SK-N-SH (cell line): ENCODE measurements around the gene HDAC4. TPM values are rescaled to one million over a fixed set of nuclear protein-coding genes. Genes with fewer than 3 reads are reported as not detected.

Source experiments
- CTCF ChIA-PET: fragments of 300-600, 350-600 bp; formaldehyde crosslinking; extraction: SDS; loops from one replicate; lab custom pipeline; 2021; lab: Yijun Ruan, JAX
- POLR2A ChIA-PET: fragments of 350-600 bp; sonication (Branson Sonifier 250); formaldehyde crosslinking; extraction: SDS; loops from one replicate; lab custom pipeline; 2020; ENCODE audit warnings: antibody characterized with exemption, inconsistent platforms; lab: Yijun Ruan, JAX
- DNase-seq: peaks from one replicate; pipeline ENCODE4 v3.0.0; 2012
- H2AFZ ChIP-seq: fragments of 200-600 bp; sonication (generic); 2 replicates; pipeline ENCODE4 v1.8.1; 2016; ENCODE audit warnings: antibody characterized with exemption, mild to moderate bottlenecking, low read depth
- H3F3A ChIP-seq: fragments of 200-600 bp; sonication (generic); replicated peaks from 2 replicates; pipeline ENCODE3; 2016; ENCODE audit warnings: antibody characterized with exemption, mild to moderate bottlenecking; ENCODE audit not compliant: insufficient read depth
- H3K27ac ChIP-seq, 2 experiments: fragments of 200-500 bp in 1 of 2; fragments of 200-600 bp in 1 of 2; sonication (Bioruptor generic) in 1 of 2; sonication (generic), shearing (Covaris generic) in 1 of 2; 2 replicates each; pipeline versions ENCODE4 v1.5.1 to v1.6.1; 2014 to 2016; ENCODE audit warnings: low read depth in 2 of 2, inconsistent platforms in 1 of 2, low read length in 1 of 2, mild to moderate bottlenecking in 1 of 2, mixed read lengths in 1 of 2
- H3K27me3 ChIP-seq: fragments of 200-600 bp; sonication (generic), shearing (Covaris generic); 2 replicates; pipeline ENCODE4 v1.6.1; 2016; ENCODE audit warnings: mixed run types; ENCODE audit not compliant: insufficient read depth
- H3K36me3 ChIP-seq, 2 experiments: fragments of 200-500 bp in 1 of 2; fragments of 200-600 bp in 1 of 2; sonication (Bioruptor generic) in 1 of 2; sonication (generic) in 1 of 2; replicated peaks in 1 of 2; 2 replicates each; pipeline versions ENCODE3 to v1.5.1; 2014 to 2016; ENCODE audit warnings: low read length in 1 of 2, mild to moderate bottlenecking in 1 of 2; ENCODE audit not compliant: insufficient read depth in 2 of 2, control insufficient read depth in 1 of 2
- H3K4me1 ChIP-seq, 2 experiments: fragments of 200-500 bp in 1 of 2; fragments of 200-600 bp in 1 of 2; sonication (Bioruptor generic) in 1 of 2; sonication (generic), shearing (Covaris generic) in 1 of 2; 2 replicates each; pipeline versions ENCODE4 v1.5.1 to v1.6.1; 2014 to 2016; ENCODE audit warnings: low read depth in 1 of 2, low read length in 1 of 2, mixed run types in 1 of 2; ENCODE audit not compliant: insufficient read depth in 2 of 2, control insufficient read depth in 1 of 2
- H3K4me2 ChIP-seq: fragments of 200-600 bp; sonication (generic), shearing (Covaris generic); 2 replicates; pipeline ENCODE4 v1.6.1; 2017; ENCODE audit warnings: mixed run types
- H3K4me3 ChIP-seq, 2 experiments: fragments of 200-500 bp in 1 of 2; fragments of 200-600 bp in 1 of 2; sonication (Bioruptor generic) in 1 of 2; sonication (generic), shearing (Covaris generic) in 1 of 2; 2 replicates each; pipeline versions ENCODE4 v1.5.1 to v1.8.1; 2014 to 2016; ENCODE audit warnings: low read depth in 2 of 2, inconsistent platforms in 1 of 2, low read length in 1 of 2, mild to moderate bottlenecking in 1 of 2, mixed read lengths in 1 of 2, moderate library complexity in 1 of 2
- H3K79me2 ChIP-seq: fragments of 200-600 bp; sonication (generic); 2 replicates; pipeline ENCODE4 v1.8.1; 2017; ENCODE audit warnings: mild to moderate bottlenecking; ENCODE audit not compliant: insufficient read depth
- H3K9ac ChIP-seq: fragments of 200-600 bp; sonication (generic); 2 replicates; pipeline ENCODE4 v1.6.1; 2017; ENCODE audit warnings: mixed run types
- H3K9me2 ChIP-seq: fragments of 200-600 bp; sonication (generic); 2 replicates; pipeline ENCODE4 v1.6.1; 2017; ENCODE audit warnings: mixed run types
- H3K9me3 ChIP-seq: fragments of 200-600 bp; sonication (generic); 2 replicates; pipeline ENCODE4 v1.6.1; 2017; ENCODE audit warnings: mixed run types, mild to moderate bottlenecking, moderate library complexity
- H4K20me1 ChIP-seq: fragments of 200-600 bp; sonication (generic); 2 replicates; pipeline ENCODE4 v1.6.1; 2017; ENCODE audit warnings: mild to moderate bottlenecking, mixed run types; ENCODE audit not compliant: insufficient read depth
- ELF1 ChIP-seq: IDR thresholded peaks from 2 replicates; pipeline ENCODE4 v1.4.0; 2012
- EP300 ChIP-seq, 2 experiments: IDR thresholded peaks; 2 replicates each; pipeline versions ENCODE4 v1.4.0 to v1.6.1; 2012; ENCODE audit warnings: borderline replicate concordance in 1 of 2, low read depth in 1 of 2, low read length in 1 of 2
- FOSL2 ChIP-seq: IDR thresholded peaks from 2 replicates; pipeline ENCODE4 v1.4.0; 2012; ENCODE audit warnings: low read depth, mild to moderate bottlenecking, moderate library complexity, borderline replicate concordance
- FOXJ3 ChIP-seq: sonication (generic); formaldehyde crosslinking; IDR thresholded peaks from 2 replicates; pipeline ENCODE4 v1.5.1; 2020; ENCODE audit warnings: mild to moderate bottlenecking, missing genetic modification reagents
- MEF2A ChIP-seq: IDR thresholded peaks from 2 replicates; pipeline ENCODE4 v1.4.0; 2012; ENCODE audit warnings: low read depth, borderline replicate concordance
- MXI1 ChIP-seq: IDR thresholded peaks from 2 replicates; pipeline ENCODE4 v1.6.1; 2012; ENCODE audit warnings: mild to moderate bottlenecking, low read depth, low read length, improper control_type of control experiment
- NFIC ChIP-seq: IDR thresholded peaks from 2 replicates; pipeline ENCODE4 v1.4.0; 2012; ENCODE audit warnings: borderline replicate concordance
- NRF1 ChIP-seq: IDR thresholded peaks from 2 replicates; pipeline ENCODE4 v1.6.1; 2012; ENCODE audit warnings: low read depth, mild to moderate bottlenecking, low read length
- POLR2AphosphoS5 ChIP-seq: IDR thresholded peaks from 2 replicates; pipeline ENCODE4 v1.6.1; 2012; ENCODE audit warnings: low read depth, low read length
- RCOR1 ChIP-seq: fragments of 150-350 bp; IDR thresholded peaks from 2 replicates; pipeline ENCODE4 v1.6.1; 2017; ENCODE audit warnings: antibody characterized with exemption, low read length
- RFX5 ChIP-seq: IDR thresholded peaks from 2 replicates; pipeline ENCODE4 v1.6.1; 2012; ENCODE audit warnings: mild to moderate bottlenecking, improper control_type of control experiment, low read length
- RXRA ChIP-seq: IDR thresholded peaks from 2 replicates; pipeline ENCODE4 v1.4.0; 2012; ENCODE audit warnings: low read depth, mild to moderate bottlenecking, borderline replicate concordance
- SIN3A ChIP-seq: IDR thresholded peaks from 2 replicates; pipeline ENCODE4 v1.6.1; 2012; ENCODE audit warnings: low read depth, mild to moderate bottlenecking, low read length, moderate library complexity, borderline replicate concordance
- SMC3 ChIP-seq: IDR thresholded peaks from 2 replicates; pipeline ENCODE4 v1.6.1; 2012; ENCODE audit warnings: low read depth, low read length, improper control_type of control experiment
- TEAD4 ChIP-seq: IDR thresholded peaks from 2 replicates; pipeline ENCODE4 v1.4.0; 2012; ENCODE audit warnings: mild to moderate bottlenecking, borderline replicate concordance; ENCODE audit not compliant: insufficient read depth
- YY1 ChIP-seq: IDR thresholded peaks from 2 replicates; pipeline ENCODE4 v1.4.0; 2012; ENCODE audit warnings: low read depth, mild to moderate bottlenecking
- ZBTB33 ChIP-seq: IDR thresholded peaks from 2 replicates; pipeline ENCODE4 v1.4.0; 2012; ENCODE audit warnings: low read depth, borderline replicate concordance
- WGBS: methylation state at CpG from one replicate; pipeline ENCODE4 v1.1.6; 2017; ENCODE audit warnings: low lambda C conversion rate; 5-methylcytosine and 5-hydroxymethylcytosine counted together
- polyA plus RNA-seq, 3 experiments: library from polyadenylated mRNA; depleted of rRNA; stranded (reverse); fragments of >200 nt; gene quantifications; 2 replicates each; pipeline ENCODE4 v1.2.3, GENCODE V29; 2012
- TF ChIP-seq, protein P1 (sequence below): IDR thresholded peaks from 2 replicates; pipeline ENCODE4 v1.4.0; 2012; ENCODE audit warnings: low read depth
- TF ChIP-seq, protein P2 (sequence below): IDR thresholded peaks from 2 replicates; pipeline ENCODE4; 2012

HDAC4 gene
- polyA plus RNA-seq, 1 of the 3 experiments (the other 2 are of a cell fraction): 5.5 TPM

GRCh38 chr2:239209783-239210182 is 191.0 kb downstream of the HDAC4 start:
- H2AFZ ChIP-seq: no peak overlapping the region
- no peak for TF ChIP-seq MXI1
- no peak for TF ChIP-seq RCOR1
- TF ChIP-seq FOXJ3 (CRISPR knock-in tag): no peak
- TF ChIP-seq ZBTB33: no peak
- TF ChIP-seq EP300 (IDR thresholded peaks at IDR 0.05; ENCODE audit: borderline replicate concordance in 1 of 2, low read depth in 1 of 2, low read length in 1 of 2): no peak
- TF ChIP-seq YY1: no peak
- TF ChIP-seq RXRA: no peak
- TF ChIP-seq SIN3A: no peak
- no peak for TF ChIP-seq NRF1
- no peak for TF ChIP-seq RFX5
- TF ChIP-seq, protein P1, sequence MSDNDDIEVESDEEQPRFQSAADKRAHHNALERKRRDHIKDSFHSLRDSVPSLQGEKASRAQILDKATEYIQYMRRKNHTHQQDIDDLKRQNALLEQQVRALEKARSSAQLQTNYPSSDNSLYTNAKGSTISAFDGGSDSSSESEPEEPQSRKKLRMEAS: no peak
- no peak for TF ChIP-seq TEAD4
- no peak for TF ChIP-seq SMC3
- no peak for TF ChIP-seq MEF2A
- no peak for TF ChIP-seq POLR2AphosphoS5
- TF ChIP-seq, all 33 proteins: peak for 0
- DNase-seq: no peak
- Histone ChIP-seq H3K9me3 (no peaks in the 10 kb centered on the region), H3K36me3 (no peaks in the 10 kb centered on the region), H3K27ac (no peak overlapping the region), H3K4me1 (peaks cover 0 to 12% of the 10 kb centered on the region in 2 experiments; a peak in 1 of 4 replicates), H3K4me2 (no peak overlapping the region), H3K4me3 (no peak overlapping the region), H3K9ac (no peak overlapping the region), H4K20me1 (no peaks in the 10 kb centered on the region), H3K9me2 (no peaks in the 10 kb centered on the region), H3K27me3 (no peaks in the 10 kb centered on the region), H3K79me2 (no peaks in the 10 kb centered on the region), H3F3A (no peaks in the 10 kb centered on the region)
- ChIA-PET CTCF (no interaction called here), POLR2A (no interaction called here)
- 93% methylated on average over 13 of the region's 14 CpGs for WGBS

DNA sequence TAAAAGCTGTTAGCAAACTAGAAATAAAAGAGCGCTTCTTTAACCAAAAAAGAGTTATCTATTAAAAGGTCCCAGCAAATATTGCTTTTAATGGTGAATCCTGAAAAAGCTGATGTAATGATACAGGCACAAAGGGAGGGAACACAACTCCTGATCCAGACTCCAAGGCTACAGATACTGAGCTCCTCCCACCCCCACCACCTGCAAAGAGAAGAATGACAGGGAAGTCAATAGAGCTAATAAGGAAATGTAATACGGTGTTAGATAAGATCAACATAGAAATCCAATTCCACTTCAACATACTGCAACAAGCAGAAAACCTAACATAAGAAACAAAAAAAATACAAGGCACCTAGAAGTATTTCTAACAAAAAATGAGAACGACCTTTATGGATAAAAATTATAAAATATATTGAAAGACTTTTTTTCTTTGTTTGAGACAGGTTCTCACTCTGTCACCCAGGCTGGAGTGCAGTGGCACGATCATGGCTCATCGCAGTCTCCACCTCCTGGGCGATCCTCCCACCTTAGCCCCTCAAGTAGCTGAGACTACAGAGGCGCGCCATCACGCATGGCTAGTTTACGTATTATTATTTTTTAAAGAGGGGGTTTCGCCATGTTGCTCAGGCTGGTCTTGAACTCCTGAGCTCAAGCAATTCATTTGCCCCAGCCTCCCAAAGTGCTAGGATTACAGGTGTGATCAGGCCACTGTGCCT is 192.2 kb downstream of the HDAC4 start:
- Histone ChIP-seq H3K27me3 (no peaks in the 10 kb centered on the region), H3K4me2 (no peak overlapping the region), H3K9me3 (no peaks in the 10 kb centered on the region), H3K36me3 (no peaks in the 10 kb centered on the region), H4K20me1 (no peaks in the 10 kb centered on the region), H3K9ac (no peak overlapping the region), H2AFZ (no peak overlapping the region), H3F3A (no peaks in the 10 kb centered on the region), H3K27ac (no peak overlapping the region), H3K4me3 (no peak overlapping the region), H3K9me2 (no peaks in the 10 kb centered on the region), H3K4me1 (peaks cover 0 to 12% of the 10 kb centered on the region in 2 experiments; a peak in 1 of 4 replicates), H3K79me2 (no peaks in the 10 kb centered on the region)
- POLR2A ChIA-PET: no interaction called here
- CTCF ChIA-PET: interaction anchor here (1.1 kb wide), 1 partner anchor 17 kb away, joined by 4 read pairs; no protein-coding TSS in a partner anchor
- no peak for DNase-seq
- 90% methylated on average over 11 of the region's 11 CpGs for WGBS
- no peak for TF ChIP-seq FOSL2
- TF ChIP-seq NFIC: no peak
- TF ChIP-seq ELF1: no peak
- TF ChIP-seq EP300 (IDR thresholded peaks at IDR 0.05; ENCODE audit: borderline replicate concordance in 1 of 2, low read depth in 1 of 2, low read length in 1 of 2): no peak
- TF ChIP-seq, protein P2, sequence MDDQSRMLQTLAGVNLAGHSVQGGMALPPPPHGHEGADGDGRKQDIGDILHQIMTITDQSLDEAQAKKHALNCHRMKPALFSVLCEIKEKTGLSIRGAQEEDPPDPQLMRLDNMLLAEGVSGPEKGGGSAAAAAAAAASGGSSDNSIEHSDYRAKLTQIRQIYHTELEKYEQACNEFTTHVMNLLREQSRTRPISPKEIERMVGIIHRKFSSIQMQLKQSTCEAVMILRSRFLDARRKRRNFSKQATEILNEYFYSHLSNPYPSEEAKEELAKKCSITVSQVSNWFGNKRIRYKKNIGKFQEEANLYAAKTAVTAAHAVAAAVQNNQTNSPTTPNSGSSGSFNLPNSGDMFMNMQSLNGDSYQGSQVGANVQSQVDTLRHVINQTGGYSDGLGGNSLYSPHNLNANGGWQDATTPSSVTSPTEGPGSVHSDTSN: no peak
